ENCODE measurements around the gene MRPL20. TPM values are rescaled to one million over a fixed set of nuclear protein-coding genes. Genes with fewer than 3 reads are reported as not detected.
A peak's percentile ranks its signal among the peaks of the same experiment; 100 is the strongest.

The MRPL20 gene
- total and polyA plus RNA-seq, 8 donors, result 53.9 to 187 (median 111) TPM

DNA sequence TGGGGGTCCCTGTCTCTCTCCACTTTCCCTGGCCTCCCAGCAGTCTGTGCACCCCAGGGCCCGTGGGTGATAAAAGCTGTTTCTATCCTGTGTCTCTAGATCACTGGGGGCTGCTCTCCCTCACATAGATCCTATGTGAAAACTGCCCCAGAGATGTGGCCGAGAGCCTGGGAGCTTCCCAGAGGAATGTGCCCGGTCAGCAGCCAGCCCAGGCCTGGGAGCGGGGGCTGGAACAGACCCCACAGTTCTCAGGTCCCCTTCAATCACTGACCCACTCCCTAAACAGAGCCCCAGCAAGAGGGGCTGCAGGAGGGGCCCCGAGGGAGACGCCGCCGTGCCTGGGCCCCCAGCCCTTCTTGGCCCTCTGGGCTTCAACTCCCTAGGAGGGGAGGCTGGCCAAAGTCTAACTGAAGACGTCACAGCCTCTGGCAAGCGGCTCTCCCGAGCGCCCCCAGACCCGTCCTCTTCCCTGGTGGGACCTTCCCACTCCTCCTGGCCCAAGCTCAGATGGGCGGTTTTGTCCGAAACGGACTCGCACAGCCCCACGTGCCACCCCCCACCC lies 49.1 kb downstream of the MRPL20 start:
- Histone ChIP-seq H3K27me3 (peaks cover 0 to 77% (median 46%) of the 10 kb centered on the region in 3 donors), H3K4me1 (peaks cover 61 to 90% (median 79%) of the 10 kb centered on the region in 4 donors), H3K27ac (peak overlapping the region; percentile 77 to 89 (median 85)), H3K9me3 (no peaks in the 10 kb centered on the region), H3K4me3 (peak overlapping the region; percentile 46 to 52 (median 50)), H3K36me3 (peaks cover 0 to 20% (median 8%) of the 10 kb centered on the region in 4 donors)
- intact Hi-C loops (cut with DNase I; ENCODE audit: low total_unique reads), result no loop called here
- TF ChIP-seq POLR2A (IDR thresholded peaks at IDR 0.05) (no peak), POLR2AphosphoS5 (IDR thresholded peaks at IDR 0.05) (no peak), CTCF (IDR thresholded peaks at IDR 0.05) (no peak), EP300 (IDR thresholded peaks at IDR 0.05) (no peak)
- DNase-seq, result no peak
- WGBS, 5 donors, result 9 to 21% (median 14%) methylated on average over 13 to 18 of the region's 18 CpGs

DNA sequence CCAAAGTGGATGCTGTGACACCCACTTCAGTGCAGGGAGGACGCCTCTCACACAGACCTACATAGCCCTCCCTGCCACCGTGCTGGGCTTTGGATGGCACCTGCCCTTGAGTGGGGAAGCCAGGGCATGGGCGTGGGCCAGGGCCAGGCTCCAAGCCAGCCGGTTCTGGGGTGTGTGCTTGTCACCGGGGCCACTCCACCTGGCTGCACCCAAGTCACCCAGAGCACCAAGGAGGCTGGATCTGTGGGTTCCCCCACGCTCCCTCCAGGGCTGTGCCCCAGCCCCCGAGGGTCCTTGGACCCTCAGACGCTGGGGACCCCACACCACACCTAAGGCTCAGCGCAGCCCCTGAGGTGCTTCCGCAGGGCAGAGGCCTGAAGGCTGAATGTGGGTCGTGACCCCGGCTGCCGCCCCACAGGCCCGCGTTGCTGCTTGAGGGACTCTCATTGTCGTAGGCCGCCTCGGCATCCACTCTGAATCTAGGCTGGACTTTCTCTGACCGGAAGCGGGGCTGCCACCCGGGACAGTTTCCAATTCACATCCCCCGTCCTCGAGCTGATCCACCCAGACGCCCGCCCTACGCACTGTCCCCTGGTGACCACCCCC lies 50.2 kb downstream of the MRPL20 start:
- intact Hi-C loops (cut with DNase I; ENCODE audit: low total_unique reads), result no loop called here
- H3K4me3 ChIP-seq, result peak overlapping the region; percentile 46 to 52 (median 50)
- peaks cover 0 to 87% (median 50%) of the 10 kb centered on the region in 3 donors for H3K27me3 ChIP-seq
- peak; percentile 42 to 73 for DNase-seq
- 40 to 49% (median 45%) methylated on average over 16 to 26 of the region's 26 CpGs for WGBS, 5 donors
- peaks cover 63 to 98% (median 88%) of the 10 kb centered on the region in 4 donors for H3K4me1 ChIP-seq
- H3K27ac ChIP-seq, result peak overlapping the region; percentile 1 to 89 (median 85)
- TF ChIP-seq POLR2A (IDR thresholded peaks at IDR 0.05) (no peak), EP300 (IDR thresholded peaks at IDR 0.05) (no peak), POLR2AphosphoS5 (IDR thresholded peaks at IDR 0.05) (peak in 1 of 3 donors; percentile 9), CTCF (IDR thresholded peaks at IDR 0.05) (no peak)
- H3K36me3 ChIP-seq, result peaks cover 0 to 23% (median 8%) of the 10 kb centered on the region in 4 donors
- H3K9me3 ChIP-seq, result no peaks in the 10 kb centered on the region

DNA sequence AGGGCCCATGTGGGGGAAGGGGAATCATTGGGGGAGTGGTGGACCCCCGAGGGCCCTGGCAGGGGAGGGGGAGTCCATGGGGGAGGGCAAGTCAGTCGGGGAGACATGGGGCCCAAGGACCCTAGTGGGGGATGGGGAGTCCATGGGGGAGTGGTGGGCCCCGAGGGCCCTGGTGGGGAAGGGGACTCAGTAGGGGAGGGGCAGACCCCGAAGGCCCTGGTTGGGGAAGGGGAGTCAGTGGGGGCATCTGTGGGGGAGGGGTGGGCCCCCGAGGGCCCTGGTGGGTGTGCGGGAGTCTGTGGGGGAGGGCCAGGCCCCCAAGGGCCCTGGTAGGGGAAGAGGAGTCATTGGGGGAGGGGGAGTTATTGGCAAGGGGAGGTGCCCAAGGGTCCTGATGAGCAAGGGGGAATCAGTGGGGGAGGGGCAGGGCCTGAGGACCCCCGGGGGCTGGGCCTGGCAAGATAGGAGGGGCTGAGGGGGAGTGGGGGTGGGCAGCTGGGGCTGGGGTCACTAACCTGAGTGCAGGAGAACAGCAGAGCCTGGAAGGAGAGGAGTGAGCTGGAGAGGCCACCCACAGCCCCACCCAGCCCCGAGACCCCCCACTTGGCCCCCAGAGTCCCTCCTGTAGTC lies 50.8 kb downstream of the MRPL20 start:
- Histone ChIP-seq H3K27me3 (peaks cover 0 to 92% (median 50%) of the 10 kb centered on the region in 3 donors), H3K4me1 (peaks cover 68 to 99% (median 89%) of the 10 kb centered on the region in 4 donors), H3K36me3 (peaks cover 0 to 23% (median 8%) of the 10 kb centered on the region in 4 donors), H3K9me3 (no peaks in the 10 kb centered on the region), H3K4me3 (peak overlapping the region; percentile 46 to 52 (median 50)), H3K27ac (peak overlapping the region; percentile 1 to 89 (median 85))
- 37 to 52% (median 43%) methylated on average over 6 to 8 of the region's 8 CpGs for WGBS, 5 donors
- DNase-seq, result no peak
- TF ChIP-seq POLR2AphosphoS5 (IDR thresholded peaks at IDR 0.05) (no peak), POLR2A (IDR thresholded peaks at IDR 0.05) (no peak), CTCF (IDR thresholded peaks at IDR 0.05) (no peak), EP300 (IDR thresholded peaks at IDR 0.05) (no peak)
- intact Hi-C loops (cut with DNase I; ENCODE audit: low total_unique reads), result no loop called here

DNA sequence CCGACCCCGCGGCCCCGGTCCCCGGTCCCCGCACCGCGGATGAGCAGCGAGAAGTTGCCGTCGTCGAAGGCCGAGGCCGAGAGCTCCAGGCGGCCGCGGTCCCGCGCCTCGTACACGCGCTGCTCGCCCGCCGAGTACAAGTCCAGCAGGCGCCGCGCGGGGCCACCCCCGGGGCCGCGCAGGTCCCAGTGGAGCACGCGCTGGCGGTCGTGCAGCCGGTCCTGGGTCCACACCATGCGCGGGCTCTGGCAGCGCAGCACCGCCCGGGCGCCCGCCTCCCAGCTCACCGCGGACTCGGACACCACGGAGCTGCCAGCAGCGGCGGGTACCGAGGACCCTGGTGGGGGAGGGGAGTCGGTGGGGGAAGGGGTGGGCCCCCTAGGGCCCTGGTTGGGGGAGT lies 51.7 kb downstream of the MRPL20 start:
- peak overlapping the region; percentile 25 to 47 (median 32) for H3K4me3 ChIP-seq
- TF ChIP-seq POLR2AphosphoS5 (IDR thresholded peaks at IDR 0.05) (no peak), EP300 (IDR thresholded peaks at IDR 0.05) (no peak), POLR2A (IDR thresholded peaks at IDR 0.05) (no peak), CTCF (IDR thresholded peaks at IDR 0.05) (no peak)
- H3K36me3 ChIP-seq, result peaks cover 0 to 23% (median 8%) of the 10 kb centered on the region in 4 donors
- intact Hi-C loops (cut with DNase I; ENCODE audit: low total_unique reads), result no loop called here
- H3K27me3 ChIP-seq, result peaks cover 0 to 91% (median 50%) of the 10 kb centered on the region in 3 donors
- H3K4me1 ChIP-seq, result peaks cover 69 to 91% (median 84%) of the 10 kb centered on the region in 4 donors
- 0 to 20% (median 3%) methylated on average over 1 to 52 of the region's 52 CpGs for WGBS, 5 donors
- peak; percentile 58 to 88 for DNase-seq
- H3K9me3 ChIP-seq, result no peaks in the 10 kb centered on the region
- peak overlapping the region in 4 of 5 donors; percentile 84 to 89 (median 86) for H3K27ac ChIP-seq
